ENCODE results near the gene KLK15.

Gene KLK15

DNA sequence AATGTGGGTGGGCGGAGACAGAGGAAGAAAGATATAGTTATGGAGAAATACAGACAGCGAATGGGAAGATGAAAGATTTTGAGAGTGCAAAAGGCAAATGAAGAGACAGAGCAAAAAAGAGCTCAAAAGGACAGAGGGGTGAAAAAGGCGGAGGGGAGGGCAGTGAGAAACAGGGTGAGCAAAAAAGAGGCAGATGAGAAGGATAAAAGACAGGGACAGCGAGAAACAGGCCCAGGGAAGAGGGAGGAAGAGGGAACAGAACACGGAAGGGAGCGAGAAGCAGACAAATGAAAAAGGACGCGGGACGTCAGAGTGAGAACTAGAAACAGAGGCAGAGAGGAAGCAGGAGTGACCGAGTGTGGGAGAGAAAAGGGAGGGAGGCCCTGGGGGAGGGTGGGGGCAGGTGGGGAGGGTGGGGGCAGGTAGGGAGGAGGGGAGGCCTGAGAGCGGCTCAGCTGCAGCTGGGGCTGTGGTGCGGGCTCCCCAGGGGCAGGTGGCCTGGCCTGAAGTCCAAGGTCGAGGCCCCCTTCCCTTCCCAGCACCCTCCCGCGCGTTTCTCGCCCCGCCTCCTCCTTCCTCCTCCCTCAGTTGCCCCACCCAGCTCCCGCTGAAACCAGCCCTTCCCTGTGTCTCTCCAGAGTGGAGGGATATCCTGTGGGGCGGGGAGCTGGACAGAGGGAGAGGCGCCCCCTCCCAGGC lies 12.7 kb downstream of the KLK15 start:
- Histone ChIP-seq H4K12ac (ENCODE audit: low read depth, low read length) (no peak overlapping the region), H4K8ac (ENCODE audit: low read depth, low read length) (no peak overlapping the region), H3K23ac (ENCODE audit: low read length) (no peak overlapping the region), H3K9ac (ENCODE audit: low read length) (no peak overlapping the region), H3K36me3 (ENCODE audit: control insufficient read depth in 1 of 2, insufficient read depth in 2 of 2, low read length in 2 of 2) (no peaks in the 10 kb centered on the region), H4K91ac (ENCODE audit: low read depth, low read length) (no peak overlapping the region), H3K27me3 (ENCODE audit: insufficient read depth, low read length) (peaks cover 27% of the 10 kb centered on the region), H2BK12ac (ENCODE audit: low read length) (no peak overlapping the region), H3K4me3 (ENCODE audit: low read depth, low read length) (no peak overlapping the region), H3K4ac (ENCODE audit: low read depth, low read length) (no peak overlapping the region), H2BK5ac (ENCODE audit: low read depth, low read length, poor library complexity) (no peak overlapping the region), H3K79me1 (ENCODE audit: low read length) (no peaks in the 10 kb centered on the region), H3K9me3 (ENCODE audit: insufficient read depth, low read depth, low read length) (peaks cover 19% of the 10 kb centered on the region), H3K18ac (ENCODE audit: low read length) (no peak overlapping the region), H2AK5ac (ENCODE audit: low read length) (no peak overlapping the region), H3K79me2 (ENCODE audit: control insufficient read depth, insufficient read depth, low read length, poor library complexity) (no peaks in the 10 kb centered on the region), H3K4me1 (ENCODE audit: control insufficient read depth in 1 of 2, insufficient read depth in 2 of 2, low read length in 2 of 2) (peaks cover 0 to 2% of the 10 kb centered on the region in 2 experiments), H3K4me2 (ENCODE audit: low read length) (no peak overlapping the region), H2AFZ (ENCODE audit: insufficient read depth, low read length, poor library complexity) (no peak overlapping the region), H2BK120ac (ENCODE audit: insufficient read depth, low read length, poor library complexity) (no peak overlapping the region), H3K14ac (ENCODE audit: low read length) (no peak overlapping the region), H3K27ac (ENCODE audit: low read depth, low read length) (no peak overlapping the region)
- DNase-seq: no peak
- no CpG with 5 or more reads among the region's 21 CpGs for WGBS (ENCODE audit: extremely low coverage, insufficient coverage, insufficient read length)

DNA sequence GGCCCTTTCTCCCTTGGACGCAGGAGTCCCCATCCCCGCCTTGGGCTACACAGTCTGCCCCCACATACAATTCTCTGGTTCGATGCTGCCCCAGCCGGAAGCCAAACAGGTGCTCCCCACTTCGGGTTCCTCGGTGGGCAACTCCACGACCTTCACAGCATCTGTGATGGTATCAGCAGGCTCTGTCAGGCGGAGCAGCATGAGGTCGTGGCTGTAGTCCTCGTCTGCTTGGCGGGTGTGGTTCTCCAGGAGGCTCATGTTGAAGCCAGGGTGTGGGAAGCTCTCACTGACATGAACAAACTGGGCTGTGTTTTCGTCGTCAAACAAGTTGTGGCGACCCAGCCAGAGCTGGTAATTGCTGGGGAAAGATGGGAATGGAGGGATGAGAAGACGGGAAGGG lies 13.3 kb downstream of the KLK15 start:
- Histone ChIP-seq H2BK120ac (ENCODE audit: insufficient read depth, low read length, poor library complexity) (no peak overlapping the region), H3K36me3 (ENCODE audit: control insufficient read depth in 1 of 2, insufficient read depth in 2 of 2, low read length in 2 of 2) (no peaks in the 10 kb centered on the region), H4K12ac (ENCODE audit: low read depth, low read length) (no peak overlapping the region), H3K9ac (ENCODE audit: low read length) (no peak overlapping the region), H3K4me1 (ENCODE audit: control insufficient read depth in 1 of 2, insufficient read depth in 2 of 2, low read length in 2 of 2) (peaks cover 0 to 2% of the 10 kb centered on the region in 2 experiments), H2BK12ac (ENCODE audit: low read length) (no peak overlapping the region), H3K18ac (ENCODE audit: low read length) (no peak overlapping the region), H2AFZ (ENCODE audit: insufficient read depth, low read length, poor library complexity) (no peak overlapping the region), H2AK5ac (ENCODE audit: low read length) (no peak overlapping the region), H2BK5ac (ENCODE audit: low read depth, low read length, poor library complexity) (no peak overlapping the region), H4K8ac (ENCODE audit: low read depth, low read length) (no peak overlapping the region), H3K4me3 (ENCODE audit: low read depth, low read length) (no peak overlapping the region), H3K79me2 (ENCODE audit: control insufficient read depth, insufficient read depth, low read length, poor library complexity) (no peaks in the 10 kb centered on the region), H3K9me3 (ENCODE audit: insufficient read depth, low read depth, low read length) (peaks cover 19% of the 10 kb centered on the region), H3K4ac (ENCODE audit: low read depth, low read length) (no peak overlapping the region), H3K27me3 (ENCODE audit: insufficient read depth, low read length) (peaks cover 27% of the 10 kb centered on the region), H3K27ac (ENCODE audit: low read depth, low read length) (no peak overlapping the region), H3K79me1 (ENCODE audit: low read length) (no peaks in the 10 kb centered on the region), H4K91ac (ENCODE audit: low read depth, low read length) (no peak overlapping the region), H3K23ac (ENCODE audit: low read length) (no peak overlapping the region), H3K14ac (ENCODE audit: low read length) (no peak overlapping the region), H3K4me2 (ENCODE audit: low read length) (no peak overlapping the region)
- DNase-seq: no peak
- WGBS (ENCODE audit: extremely low coverage, insufficient coverage, insufficient read length): no CpG with 5 or more reads among the region's 15 CpGs

DNA sequence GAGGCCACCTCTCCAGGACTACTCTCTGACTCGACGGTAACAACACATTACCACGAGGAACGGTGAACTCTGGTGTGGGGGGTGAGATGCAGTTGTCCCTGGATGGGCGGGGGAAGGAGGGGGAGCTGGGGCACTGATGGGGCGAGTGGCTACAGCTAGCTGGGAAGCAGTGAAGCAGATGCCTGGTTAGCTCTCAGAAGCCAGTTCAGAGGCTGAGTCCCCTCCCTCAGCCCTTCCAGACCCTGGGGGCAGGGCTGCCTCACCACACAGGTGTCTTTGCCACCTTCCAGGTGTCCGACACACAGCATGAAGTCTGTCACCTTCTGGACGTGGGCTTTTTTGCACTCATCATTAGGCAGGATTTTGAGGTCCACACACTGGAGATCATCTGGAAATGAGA lies 13.7 kb downstream of the KLK15 start:
- Histone ChIP-seq H3K14ac (ENCODE audit: low read length) (no peak overlapping the region), H3K9ac (ENCODE audit: low read length) (no peak overlapping the region), H2BK5ac (ENCODE audit: low read depth, low read length, poor library complexity) (no peak overlapping the region), H3K27ac (ENCODE audit: low read depth, low read length) (no peak overlapping the region), H3K18ac (ENCODE audit: low read length) (no peak overlapping the region), H3K36me3 (ENCODE audit: control insufficient read depth in 1 of 2, insufficient read depth in 2 of 2, low read length in 2 of 2) (no peaks in the 10 kb centered on the region), H4K8ac (ENCODE audit: low read depth, low read length) (no peak overlapping the region), H4K91ac (ENCODE audit: low read depth, low read length) (no peak overlapping the region), H3K4me2 (ENCODE audit: low read length) (no peak overlapping the region), H4K12ac (ENCODE audit: low read depth, low read length) (no peak overlapping the region), H3K27me3 (ENCODE audit: insufficient read depth, low read length) (peaks cover 27% of the 10 kb centered on the region), H3K4me3 (ENCODE audit: low read depth, low read length) (no peak overlapping the region), H3K23ac (ENCODE audit: low read length) (no peak overlapping the region), H2AFZ (ENCODE audit: insufficient read depth, low read length, poor library complexity) (no peak overlapping the region), H2BK12ac (ENCODE audit: low read length) (no peak overlapping the region), H3K9me3 (ENCODE audit: insufficient read depth, low read depth, low read length) (peaks cover 19% of the 10 kb centered on the region), H2AK5ac (ENCODE audit: low read length) (no peak overlapping the region), H3K4me1 (ENCODE audit: control insufficient read depth in 1 of 2, insufficient read depth in 2 of 2, low read length in 2 of 2) (peaks cover 0 to 2% of the 10 kb centered on the region in 2 experiments), H3K79me1 (ENCODE audit: low read length) (no peaks in the 10 kb centered on the region), H3K79me2 (ENCODE audit: control insufficient read depth, insufficient read depth, low read length, poor library complexity) (no peaks in the 10 kb centered on the region), H3K4ac (ENCODE audit: low read depth, low read length) (no peak overlapping the region), H2BK120ac (ENCODE audit: insufficient read depth, low read length, poor library complexity) (no peak overlapping the region)
- no CpG with 5 or more reads among the region's 8 CpGs for WGBS (ENCODE audit: extremely low coverage, insufficient coverage, insufficient read length)
- DNase-seq: no peak

DNA sequence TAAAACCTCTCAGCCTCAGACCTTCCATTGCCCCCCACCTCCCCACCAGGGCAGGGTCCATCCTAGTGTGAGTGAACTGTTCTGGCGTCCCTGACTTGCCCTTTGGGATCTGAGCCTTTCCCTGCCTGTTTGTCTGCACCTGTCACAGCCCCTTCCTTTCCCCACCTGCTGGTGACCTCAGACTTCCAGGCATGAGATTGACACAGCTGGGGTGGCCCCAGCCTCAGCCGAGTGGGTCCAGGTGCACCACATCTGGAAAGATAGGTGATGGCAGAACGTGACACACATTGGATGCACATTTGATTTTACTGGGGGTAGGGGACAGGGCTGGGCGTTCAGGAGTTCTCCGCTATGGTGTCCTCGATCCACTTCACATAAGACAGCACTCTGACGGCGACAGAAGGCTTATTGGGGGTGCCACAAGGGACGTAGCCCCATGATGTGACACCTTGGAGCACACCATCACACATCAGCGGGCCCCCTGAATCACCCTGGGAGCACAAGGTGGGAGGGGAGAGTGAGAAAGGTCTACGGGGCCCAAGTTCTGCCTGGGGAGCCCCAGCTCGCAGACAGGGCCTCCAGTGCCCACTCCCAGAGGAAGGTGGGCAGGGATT lies 14.4 kb downstream of the KLK15 start:
- H3K9ac ChIP-seq (ENCODE audit: low read length): no peak overlapping the region
- H2AFZ ChIP-seq (ENCODE audit: insufficient read depth, low read length, poor library complexity): no peak overlapping the region
- H3K79me1 ChIP-seq (ENCODE audit: low read length): no peaks in the 10 kb centered on the region
- no peak overlapping the region for H2AK5ac ChIP-seq (ENCODE audit: low read length)
- no peak for DNase-seq
- WGBS (ENCODE audit: extremely low coverage, insufficient coverage, insufficient read length): no CpG with 5 or more reads among the region's 12 CpGs
- H3K27me3 ChIP-seq (ENCODE audit: insufficient read depth, low read length): peaks cover 27% of the 10 kb centered on the region
- H4K12ac ChIP-seq (ENCODE audit: low read depth, low read length): no peak overlapping the region
- H2BK5ac ChIP-seq (ENCODE audit: low read depth, low read length, poor library complexity): no peak overlapping the region
- no peak overlapping the region for H2BK120ac ChIP-seq (ENCODE audit: insufficient read depth, low read length, poor library complexity)
- H3K9me3 ChIP-seq (ENCODE audit: insufficient read depth, low read depth, low read length): peaks cover 19% of the 10 kb centered on the region
- no peak overlapping the region for H2BK12ac ChIP-seq (ENCODE audit: low read length)
- H3K14ac ChIP-seq (ENCODE audit: low read length): no peak overlapping the region
- no peak overlapping the region for H3K27ac ChIP-seq (ENCODE audit: low read depth, low read length)
- H3K4me2 ChIP-seq (ENCODE audit: low read length): no peak overlapping the region
- H3K4me1 ChIP-seq (ENCODE audit: control insufficient read depth in 1 of 2, insufficient read depth in 2 of 2, low read length in 2 of 2): peaks cover 0 to 2% of the 10 kb centered on the region in 2 experiments
- H4K91ac ChIP-seq (ENCODE audit: low read depth, low read length): no peak overlapping the region
- H3K4ac ChIP-seq (ENCODE audit: low read depth, low read length): no peak overlapping the region
- H3K4me3 ChIP-seq (ENCODE audit: low read depth, low read length): no peak overlapping the region
- H3K23ac ChIP-seq (ENCODE audit: low read length): no peak overlapping the region
- no peak overlapping the region for H3K18ac ChIP-seq (ENCODE audit: low read length)
- no peaks in the 10 kb centered on the region for H3K79me2 ChIP-seq (ENCODE audit: control insufficient read depth, insufficient read depth, low read length, poor library complexity)
- no peaks in the 10 kb centered on the region for H3K36me3 ChIP-seq (ENCODE audit: control insufficient read depth in 1 of 2, insufficient read depth in 2 of 2, low read length in 2 of 2)
- no peak overlapping the region for H4K8ac ChIP-seq (ENCODE audit: low read depth, low read length)

Data from trophoblast cell (in vitro differentiated cells and primary cell).